ENCODE measurements around the gene SLC22A23. TPM values are rescaled to one million over a fixed set of nuclear protein-coding genes. Genes with fewer than 3 reads are reported as not detected.
A peak's percentile ranks its signal among the peaks of the same experiment; 100 is the strongest.
"Not testable (repeated sequence)": the region's sequence is repeated elsewhere in the genome, so short reads cannot be mapped to it uniquely, and the experiment has no call there.

Gene SLC22A23
- polyA plus RNA-seq, 3 donors, result 8.8 to 10.2 (median 9.4) TPM

DNA sequence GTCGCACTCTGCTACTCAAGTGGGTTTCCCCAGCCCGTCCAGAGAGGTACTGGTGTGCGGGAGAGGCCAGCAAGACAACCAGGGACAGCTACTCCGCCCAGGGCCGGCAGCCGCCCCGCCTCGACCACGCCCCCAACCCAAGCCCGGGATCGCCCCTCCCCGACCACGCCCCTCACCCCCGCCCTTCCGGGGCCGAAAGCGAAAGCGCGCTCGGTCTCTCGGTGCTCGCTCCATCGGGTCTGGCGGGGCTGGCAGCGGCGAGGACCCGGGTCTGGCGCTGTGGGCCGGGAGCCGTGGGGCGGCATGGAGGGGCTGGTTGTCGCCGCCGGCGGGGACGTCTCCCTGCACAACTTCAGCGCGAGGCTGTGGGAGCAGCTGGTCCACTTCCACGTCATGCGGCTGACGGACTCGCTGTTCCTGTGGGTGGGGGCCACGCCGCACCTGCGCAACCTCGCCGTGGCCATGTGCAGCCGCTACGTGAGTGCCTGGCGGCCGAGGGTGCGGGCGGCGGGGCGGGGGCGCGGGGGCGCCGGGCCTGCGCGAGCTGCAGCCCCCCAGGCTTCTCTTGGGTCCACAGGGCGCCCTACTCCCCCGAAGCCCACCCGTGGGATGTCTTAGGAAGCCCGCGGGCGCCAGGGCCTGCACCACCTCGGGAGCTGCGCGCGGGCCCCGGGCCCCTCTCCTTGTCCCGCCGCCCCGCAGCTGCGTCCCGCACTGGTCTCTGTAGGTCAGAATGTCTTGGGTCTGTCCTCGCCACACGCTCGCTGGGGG lies 197.9 kb downstream of the SLC22A23 start, which contains the start of gene PSMG4:
PSMG4 (plus strand) TSS at position 228 of the 771 bp plus-strand sequence; CDS start at position 304, 76 bp downstream.
- DNase-seq (ENCODE audit: low read depth in 3 of 3, low spot score in 2 of 3), result peak in 2 of 3 donors; percentile 79 to 80

- no peak for DNase-seq (ENCODE audit: low read depth in 3 of 3, low spot score in 2 of 3)
Measured at GRCh38 chr6:3258201-3258600, 198.6 kb downstream of the SLC22A23 start.

GRCh38 chr6:3253597-3253961 lies 203.3 kb downstream of the SLC22A23 start:
- no peak for DNase-seq (ENCODE audit: low read depth in 3 of 3, low spot score in 2 of 3)

DNA sequence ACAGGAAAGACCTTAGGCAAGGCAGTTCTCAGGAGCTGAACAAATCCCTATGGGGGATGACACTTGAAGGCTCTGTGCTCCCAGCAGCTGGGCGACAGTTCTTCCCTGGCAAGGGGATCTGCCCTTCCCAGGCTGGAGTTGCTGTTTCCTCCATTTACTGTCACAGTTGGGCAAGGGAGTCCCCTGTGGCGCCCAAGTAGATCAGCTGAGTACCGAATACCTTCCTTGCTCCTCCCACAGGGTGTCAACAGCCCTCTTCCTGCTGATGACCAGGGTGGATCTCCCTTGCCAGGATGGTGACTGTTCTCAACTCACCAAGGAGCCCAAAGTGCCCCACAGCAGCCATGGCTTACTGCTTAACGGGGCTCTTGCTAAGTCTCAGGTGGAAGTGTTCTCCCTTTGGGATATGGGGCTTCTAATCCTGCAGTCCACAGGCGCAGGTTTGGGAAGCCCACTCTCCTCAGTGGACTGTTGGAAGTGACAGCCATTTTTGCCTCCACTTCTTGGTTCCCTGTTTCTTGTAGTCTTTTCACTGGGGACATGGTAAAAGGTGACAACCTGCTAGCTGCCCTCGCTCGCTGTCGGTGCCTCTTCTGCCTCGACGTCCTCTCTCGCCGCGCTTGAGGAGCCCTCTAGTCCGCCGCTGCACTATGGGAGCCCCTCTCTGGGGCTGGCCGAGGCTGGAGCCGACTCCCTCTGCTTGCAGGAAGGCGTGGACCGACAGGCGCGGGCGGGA lies 203.8 kb downstream of the SLC22A23 start:
- no peak for DNase-seq (ENCODE audit: low read depth in 3 of 3, low spot score in 2 of 3)

- no peak for DNase-seq (ENCODE audit: low read depth in 3 of 3, low spot score in 2 of 3)
Measured at GRCh38 chr6:3252369-3252768, 204.5 kb downstream of the SLC22A23 start.

DNA sequence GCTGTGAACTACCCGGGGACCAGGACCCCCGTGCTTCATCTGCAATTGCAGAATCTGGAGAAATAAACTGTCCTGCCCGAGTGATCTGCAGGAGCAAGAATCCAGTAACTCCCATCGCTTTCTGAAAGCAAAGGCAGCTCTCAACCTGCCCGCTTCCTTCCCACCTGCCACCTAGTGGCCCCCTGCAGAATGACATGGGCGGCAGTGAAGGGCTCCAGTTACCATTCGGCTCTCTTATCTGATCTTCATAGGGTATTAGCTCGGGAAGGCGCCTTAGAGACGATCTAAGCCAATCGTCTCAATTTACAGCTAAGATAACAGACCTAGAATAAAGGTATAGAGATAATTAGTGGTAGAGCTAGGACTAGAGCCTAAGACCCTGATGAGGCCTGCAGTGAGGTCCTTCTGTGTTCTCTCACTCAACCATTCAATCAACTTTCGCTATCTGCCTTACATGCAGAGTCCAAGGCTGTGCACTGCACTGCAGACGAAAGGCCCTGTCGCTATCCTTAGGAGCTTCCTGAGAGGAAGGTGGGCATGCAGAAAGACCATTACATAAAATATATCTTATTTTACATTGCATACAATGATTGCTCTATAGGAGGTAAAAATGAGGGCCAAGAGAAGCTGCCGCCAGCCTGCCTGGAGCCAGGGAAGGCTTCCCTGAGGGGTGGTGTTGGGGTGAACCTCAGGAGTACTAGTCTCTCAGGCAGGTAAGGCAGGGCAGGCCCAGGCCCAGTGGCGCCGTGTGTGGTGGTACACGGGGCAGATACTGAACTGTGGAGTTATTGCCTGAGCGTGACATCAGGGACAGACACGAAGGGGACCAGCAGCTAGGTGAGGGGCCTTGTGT lies 205.2 kb downstream of the SLC22A23 start:
- no peak for DNase-seq (ENCODE audit: low read depth in 3 of 3, low spot score in 2 of 3)

DNA sequence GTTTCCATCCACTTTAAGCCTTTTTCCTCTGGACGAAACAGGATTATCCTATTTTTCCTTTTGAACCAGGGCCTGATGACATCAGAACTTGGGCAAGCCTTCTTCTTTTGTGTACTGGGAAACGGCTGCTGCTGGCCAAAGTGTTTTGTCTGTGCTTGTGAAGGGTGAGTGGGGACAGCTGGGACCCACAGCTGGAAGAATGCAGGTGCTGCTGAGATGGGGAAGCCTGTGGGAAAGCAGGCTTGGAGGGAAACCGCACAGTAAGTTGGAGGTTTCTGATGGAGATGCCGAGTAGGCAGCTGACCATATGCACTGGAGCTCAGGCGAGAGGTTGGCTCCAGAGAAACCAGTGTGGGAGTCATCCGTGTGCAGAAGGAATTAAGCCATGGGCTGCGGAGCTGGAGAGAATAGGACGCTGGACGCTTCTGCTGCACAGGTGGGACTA lies 206.6 kb downstream of the SLC22A23 start:
- DNase-seq (ENCODE audit: low read depth in 3 of 3, low spot score in 2 of 3), result no peak

- no peak for DNase-seq (ENCODE audit: low read depth in 3 of 3, low spot score in 2 of 3)
Measured at GRCh38 chr6:3249821-3250220, 207.0 kb downstream of the SLC22A23 start.

- no peak for DNase-seq (ENCODE audit: low read depth in 3 of 3, low spot score in 2 of 3)
Measured at GRCh38 chr6:3247255-3248146, 209.3 kb downstream of the SLC22A23 start.

- DNase-seq (ENCODE audit: low read depth in 3 of 3, low spot score in 2 of 3), result no peak
Measured at GRCh38 chr6:3245216-3245615, 211.6 kb downstream of the SLC22A23 start.

DNA sequence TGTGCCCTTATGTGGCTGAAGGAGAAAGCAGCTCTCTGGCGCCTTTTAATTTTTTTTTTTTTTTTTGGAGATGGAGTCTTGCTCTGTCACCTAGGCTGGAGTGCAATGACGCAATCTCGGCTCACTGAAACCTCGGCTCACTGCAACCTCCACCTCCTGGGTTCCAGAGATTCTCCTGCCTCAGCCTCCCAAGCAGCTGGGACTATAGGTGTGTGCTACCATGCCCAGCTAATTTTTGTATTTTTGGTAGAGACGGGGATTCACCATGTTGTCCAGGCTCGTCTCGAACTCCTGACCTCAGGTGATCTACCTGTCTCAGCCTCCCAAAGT lies 212.1 kb downstream of the SLC22A23 start:
- DNase-seq (ENCODE audit: low read depth in 3 of 3, low spot score in 2 of 3), result not testable (repeated sequence)

- DNase-seq (ENCODE audit: low read depth in 3 of 3, low spot score in 2 of 3), result no peak
Measured at GRCh38 chr6:3244003-3244831, 212.6 kb downstream of the SLC22A23 start.

- no peak for DNase-seq (ENCODE audit: low read depth in 3 of 3, low spot score in 2 of 3)
Measured at GRCh38 chr6:3242768-3243167, 214.1 kb downstream of the SLC22A23 start.

- DNase-seq (ENCODE audit: low read depth in 3 of 3, low spot score in 2 of 3), result not testable (repeated sequence)
Measured at GRCh38 chr6:3241745-3242144, 215.1 kb downstream of the SLC22A23 start.

GRCh38 chr6:3240595-3240994 lies 216.3 kb downstream of the SLC22A23 start:
- DNase-seq (ENCODE audit: low read depth in 3 of 3, low spot score in 2 of 3), result no peak

- DNase-seq (ENCODE audit: low read depth in 3 of 3, low spot score in 2 of 3), result no peak
Measured at GRCh38 chr6:3239110-3239830, 217.6 kb downstream of the SLC22A23 start.

DNA sequence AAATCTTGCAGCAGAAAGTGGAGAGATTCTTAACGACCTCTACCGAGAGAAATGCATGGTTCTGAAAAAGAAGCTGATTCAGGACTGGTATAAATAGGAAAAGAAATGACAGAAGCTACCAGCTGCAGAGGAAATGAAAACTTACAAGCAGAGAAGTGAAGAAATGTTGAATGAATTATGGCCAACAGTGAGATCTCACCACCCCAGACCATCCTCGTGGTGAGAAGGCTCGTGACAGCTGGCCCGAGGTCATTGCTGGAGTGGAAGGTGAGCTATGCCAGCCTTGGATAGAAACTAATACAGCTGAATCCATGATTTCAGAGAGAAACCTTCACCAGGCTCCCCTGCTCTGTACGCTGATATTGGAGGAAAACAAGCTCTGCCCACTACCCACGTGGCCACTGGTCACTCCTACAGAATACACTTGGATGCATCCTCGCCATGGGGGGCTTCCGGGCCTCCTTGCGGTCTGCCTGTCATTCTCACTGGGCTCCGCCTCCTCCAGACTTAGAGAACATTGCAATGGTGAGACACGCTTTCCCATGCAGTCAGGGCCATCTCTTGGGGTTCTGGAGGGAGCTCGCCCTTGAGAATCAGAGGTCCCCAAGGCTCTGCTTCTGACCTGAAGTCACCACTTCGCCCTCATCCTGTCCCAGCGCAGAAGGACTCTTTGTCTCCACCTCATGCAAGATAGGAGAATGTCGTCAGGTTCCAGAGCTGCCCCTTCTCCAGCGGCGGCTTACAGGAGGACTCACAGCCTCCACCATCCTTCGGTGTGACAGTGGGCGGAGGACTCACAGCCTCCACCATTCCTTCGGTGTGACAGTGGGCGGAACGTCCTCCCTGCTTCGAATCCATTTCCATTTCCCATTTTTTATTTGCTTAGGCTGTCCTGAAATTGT lies 218.8 kb downstream of the SLC22A23 start:
- no peak for DNase-seq (ENCODE audit: low read depth in 3 of 3, low spot score in 2 of 3)

DNA sequence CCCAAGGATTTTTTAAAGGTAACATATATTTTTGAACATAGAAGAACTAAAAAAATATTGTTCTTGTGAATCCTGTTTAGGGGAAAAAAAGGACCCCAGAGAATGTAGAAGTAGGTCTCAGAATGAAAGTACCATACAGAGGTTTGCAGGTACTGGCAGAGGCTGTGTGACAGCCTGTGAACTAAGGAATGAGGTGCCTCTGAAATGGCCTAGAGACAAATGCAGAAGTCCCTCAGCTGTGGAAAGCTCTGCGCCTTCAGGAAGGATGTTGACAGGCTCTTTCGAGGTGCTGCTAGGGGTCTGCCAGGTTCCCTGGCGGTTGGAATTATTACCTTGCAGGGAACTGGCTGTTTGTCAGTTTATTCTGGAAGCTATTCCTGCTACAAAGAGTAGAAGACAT lies 220.8 kb downstream of the SLC22A23 start:
- DNase-seq (ENCODE audit: low read depth in 3 of 3, low spot score in 2 of 3), result no peak

Measured in right renal cortex interstitium (tissue), 3 donors.